ENCODE measurements around the gene TAF11.
A peak's percentile ranks its signal among the peaks of the same experiment; 100 is the strongest.

TAF11 gene

DNA sequence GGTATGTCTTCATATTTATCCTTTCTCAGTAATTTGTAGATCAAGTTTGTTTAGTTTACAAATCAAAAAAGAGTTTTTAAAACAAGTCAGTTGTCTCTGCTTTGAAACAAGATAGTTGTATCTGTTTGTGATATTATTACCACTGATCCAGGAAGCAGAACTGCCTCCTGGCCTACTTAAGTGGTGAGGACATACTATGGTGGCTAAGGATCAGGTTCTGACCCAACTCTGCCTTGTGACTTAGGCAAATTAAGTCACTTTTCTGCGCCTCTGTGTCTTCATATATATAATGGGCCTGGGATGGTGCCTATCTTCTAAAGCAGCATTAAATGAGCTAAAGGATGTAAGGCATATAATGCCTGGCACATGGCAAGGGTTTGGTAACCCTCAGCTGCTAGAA, 9.9 kb upstream of the TAF11 start:
- no peaks in the 10 kb centered on the region for H3K27me3 ChIP-seq

DNA sequence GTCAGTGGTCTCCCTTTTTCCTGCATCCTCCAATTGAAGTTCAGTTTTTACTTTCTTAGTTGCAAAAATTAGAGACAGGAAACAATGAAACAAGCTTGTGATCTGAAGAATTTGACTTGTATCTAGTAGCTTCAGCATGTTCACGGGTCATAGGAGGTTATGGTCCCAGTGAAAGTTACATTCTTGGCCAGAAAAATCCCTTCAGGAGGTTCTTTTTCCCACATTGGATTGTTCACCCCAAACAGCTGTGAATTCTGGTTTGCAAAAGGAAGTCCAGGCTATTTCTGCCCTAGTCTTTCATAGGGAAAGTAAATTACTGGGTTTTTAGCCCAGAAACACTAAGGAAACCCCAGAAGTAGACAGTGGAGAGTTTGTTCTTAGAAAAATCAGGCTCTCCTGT, 9.3 kb upstream of the TAF11 start:
- TF ChIP-seq, protein P1, sequence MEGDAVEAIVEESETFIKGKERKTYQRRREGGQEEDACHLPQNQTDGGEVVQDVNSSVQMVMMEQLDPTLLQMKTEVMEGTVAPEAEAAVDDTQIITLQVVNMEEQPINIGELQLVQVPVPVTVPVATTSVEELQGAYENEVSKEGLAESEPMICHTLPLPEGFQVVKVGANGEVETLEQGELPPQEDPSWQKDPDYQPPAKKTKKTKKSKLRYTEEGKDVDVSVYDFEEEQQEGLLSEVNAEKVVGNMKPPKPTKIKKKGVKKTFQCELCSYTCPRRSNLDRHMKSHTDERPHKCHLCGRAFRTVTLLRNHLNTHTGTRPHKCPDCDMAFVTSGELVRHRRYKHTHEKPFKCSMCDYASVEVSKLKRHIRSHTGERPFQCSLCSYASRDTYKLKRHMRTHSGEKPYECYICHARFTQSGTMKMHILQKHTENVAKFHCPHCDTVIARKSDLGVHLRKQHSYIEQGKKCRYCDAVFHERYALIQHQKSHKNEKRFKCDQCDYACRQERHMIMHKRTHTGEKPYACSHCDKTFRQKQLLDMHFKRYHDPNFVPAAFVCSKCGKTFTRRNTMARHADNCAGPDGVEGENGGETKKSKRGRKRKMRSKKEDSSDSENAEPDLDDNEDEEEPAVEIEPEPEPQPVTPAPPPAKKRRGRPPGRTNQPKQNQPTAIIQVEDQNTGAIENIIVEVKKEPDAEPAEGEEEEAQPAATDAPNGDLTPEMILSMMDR (IDR thresholded peaks at IDR 0.05; ENCODE audit: low read depth, low read length) = no peak
- H3K4me1 ChIP-seq = no peaks in the 10 kb centered on the region
- H3K9me3 ChIP-seq = no peaks in the 10 kb centered on the region
- no peaks in the 10 kb centered on the region for H3K36me3 ChIP-seq
- DNase-seq = no peak
- no peaks in the 10 kb centered on the region for H3K27me3 ChIP-seq
- H3K4me3 ChIP-seq (ENCODE audit: low read depth, low read length) = no peak overlapping the region

More for the DNA sequence above, 9.9 kb upstream of the TAF11 start:
- no peak overlapping the region for H3K4me3 ChIP-seq (ENCODE audit: low read depth, low read length)
- H3K9me3 ChIP-seq = no peaks in the 10 kb centered on the region
- no peaks in the 10 kb centered on the region for H3K36me3 ChIP-seq
- no peak for DNase-seq
- H3K4me1 ChIP-seq = no peaks in the 10 kb centered on the region
- TF ChIP-seq, protein P1 (IDR thresholded peaks at IDR 0.05; ENCODE audit: low read depth, low read length) = no peak

DNA sequence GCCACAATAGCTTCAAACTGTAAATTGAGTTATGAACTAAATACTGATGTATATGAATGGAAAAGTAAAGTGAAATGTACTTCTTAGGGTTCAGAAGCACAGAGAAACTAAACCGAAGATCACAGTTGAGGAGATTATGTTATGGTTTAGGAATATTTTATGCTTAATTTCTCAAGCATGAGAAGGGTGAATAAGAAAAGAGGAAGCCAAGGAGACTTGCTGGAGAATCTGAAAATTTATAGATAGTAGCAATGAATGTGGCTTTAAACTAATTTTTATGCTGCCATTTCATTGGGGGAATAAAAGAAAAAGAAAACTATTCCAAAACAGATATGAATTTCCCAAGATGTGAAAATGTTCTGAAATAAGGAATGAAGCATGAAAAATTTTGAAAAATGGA, 6.9 kb upstream of the TAF11 start:
- Histone ChIP-seq H3K4me1 (no peaks in the 10 kb centered on the region), H3K4me3 (ENCODE audit: low read depth, low read length) (no peak overlapping the region), H3K36me3 (no peaks in the 10 kb centered on the region), H3K27me3 (no peaks in the 10 kb centered on the region), H3K9me3 (no peaks in the 10 kb centered on the region)
- no peak for DNase-seq
- TF ChIP-seq, protein P1 (IDR thresholded peaks at IDR 0.05; ENCODE audit: low read depth, low read length) = no peak

DNA sequence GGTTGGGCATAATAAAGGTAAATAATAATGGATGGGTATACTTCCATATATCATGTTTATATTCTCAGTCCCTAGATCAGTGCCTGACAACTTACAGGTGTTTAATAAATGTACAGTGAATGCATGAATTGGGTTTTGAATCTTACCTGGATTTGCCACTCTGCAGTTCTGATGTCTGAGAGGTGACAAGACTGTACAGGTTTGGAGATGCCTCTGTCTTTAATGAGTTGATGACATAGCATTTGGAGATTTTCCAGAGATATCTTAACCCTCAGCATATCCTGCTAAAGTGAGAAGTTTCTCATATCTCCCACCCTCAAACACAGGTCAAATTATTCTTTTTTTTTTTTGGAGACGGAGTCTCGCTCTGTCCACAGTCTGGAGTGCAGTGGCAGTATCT, 3.5 kb upstream of the TAF11 start:
- Histone ChIP-seq H3K36me3 (no peaks in the 10 kb centered on the region), H3K9me3 (no peaks in the 10 kb centered on the region), H3K4me1 (no peaks in the 10 kb centered on the region), H3K27me3 (no peaks in the 10 kb centered on the region), H3K4me3 (ENCODE audit: low read depth, low read length) (no peak overlapping the region)
- TF ChIP-seq, protein P1 (IDR thresholded peaks at IDR 0.05; ENCODE audit: low read depth, low read length) = no peak
- no peak for DNase-seq

DNA sequence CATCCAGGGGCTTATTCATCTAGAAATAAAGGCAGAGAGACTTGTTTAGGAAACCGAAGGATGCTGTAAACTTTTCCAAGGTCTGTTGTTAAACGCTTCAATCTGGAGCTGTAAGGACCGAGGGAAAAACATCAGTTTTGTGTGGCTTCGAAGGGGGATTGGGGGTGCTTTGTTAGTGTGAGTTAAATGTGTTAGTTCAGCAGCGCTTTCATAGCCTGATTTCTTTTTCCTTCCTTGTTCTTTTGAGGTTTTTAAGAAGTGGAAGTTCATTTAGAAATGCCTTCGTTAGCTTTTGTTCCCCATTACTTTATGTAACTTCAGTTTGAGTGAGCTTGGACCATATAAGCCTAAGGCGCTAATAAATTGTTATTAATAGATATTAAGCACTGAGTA, 2.7 kb upstream of the TAF11 start:
- no peak overlapping the region; the same call in 1 of the 2 replicates for H3K4me3 ChIP-seq (ENCODE audit: low read depth, low read length)
- TF ChIP-seq, protein P1 (IDR thresholded peaks at IDR 0.05; ENCODE audit: low read depth, low read length) = no peak

DNA sequence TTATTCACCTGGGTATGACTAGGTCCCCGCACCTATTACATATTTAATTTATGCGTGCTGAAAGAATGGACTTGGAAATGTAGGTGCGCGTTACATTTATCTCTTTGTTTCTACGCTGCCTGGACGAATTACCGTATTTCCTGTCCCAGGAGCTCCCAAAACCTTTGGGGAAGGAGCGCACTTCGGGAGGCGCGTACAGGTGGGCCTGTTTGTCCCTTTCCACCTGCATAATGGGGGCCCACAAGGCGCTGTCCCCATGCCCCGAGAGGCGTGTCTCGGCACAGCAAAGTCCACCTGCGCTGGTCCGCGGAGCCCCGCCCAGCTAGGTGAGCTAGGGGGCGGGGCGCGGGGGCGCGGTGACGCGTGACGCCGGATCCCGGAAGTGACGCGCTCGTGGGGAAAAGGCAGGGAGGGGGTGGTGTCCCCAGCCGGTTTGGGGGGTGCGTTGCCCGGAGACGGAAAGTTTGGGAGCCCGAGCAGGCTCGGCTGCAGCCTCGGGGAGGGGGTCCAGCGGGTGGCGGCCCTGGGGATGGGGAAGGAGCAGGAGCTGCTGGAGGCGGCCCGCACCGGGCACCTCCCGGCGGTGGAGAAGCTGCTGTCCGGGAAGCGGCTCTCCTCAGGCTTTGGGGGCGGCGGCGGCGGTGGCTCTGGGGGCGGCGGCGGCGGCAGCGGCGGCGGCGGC, 1.2 kb upstream of the TAF11 start, which contains the start of gene ANKS1A:
Gene ANKS1A, plus strand, starts transcription at position 382 of the 682 bp plus-strand sequence. Its CDS starts 148 bp downstream, at position 530.
- Histone ChIP-seq H3K4me1 (no peaks in the 10 kb centered on the region), H3K4me3 (ENCODE audit: low read depth, low read length) (peak within 1 kb of the TSS; percentile 84), H3K9me3 (no peaks in the 10 kb centered on the region), H3K27me3 (no peaks in the 10 kb centered on the region), H3K36me3 (no peaks in the 10 kb centered on the region)
- TF ChIP-seq, protein P1 (IDR thresholded peaks at IDR 0.05; ENCODE audit: low read depth, low read length) = no peak
- DNase-seq = peak; percentile 70

More for the DNA sequence above, 2.7 kb upstream of the TAF11 start:
- H3K4me1 ChIP-seq = no peaks in the 10 kb centered on the region
- DNase-seq = no peak
- no peaks in the 10 kb centered on the region for H3K27me3 ChIP-seq
- H3K9me3 ChIP-seq = no peaks in the 10 kb centered on the region
- no peaks in the 10 kb centered on the region for H3K36me3 ChIP-seq

Data from BE2C (cell line).